Loucy (cell line): ENCODE results near the gene VSIG2.

Source experiments
- EZH2phosphoT487 ChIP-seq: fragments of 200-600 bp; IDR thresholded peaks from 2 replicates; pipeline ENCODE4 v1.6.1; 2018; ENCODE audit warnings: antibody characterized with exemption, mild to moderate bottlenecking, moderate library complexity, borderline replicate concordance
- TF ChIP-seq, protein P1 (sequence below): fragments of 200-600 bp; sonication (generic); conservative IDR thresholded peaks from 2 replicates; pipeline ENCODE4 v1.5.1; 2014; ENCODE audit warnings: mild to moderate bottlenecking, antibody characterized with exemption, low read length

DNA sequence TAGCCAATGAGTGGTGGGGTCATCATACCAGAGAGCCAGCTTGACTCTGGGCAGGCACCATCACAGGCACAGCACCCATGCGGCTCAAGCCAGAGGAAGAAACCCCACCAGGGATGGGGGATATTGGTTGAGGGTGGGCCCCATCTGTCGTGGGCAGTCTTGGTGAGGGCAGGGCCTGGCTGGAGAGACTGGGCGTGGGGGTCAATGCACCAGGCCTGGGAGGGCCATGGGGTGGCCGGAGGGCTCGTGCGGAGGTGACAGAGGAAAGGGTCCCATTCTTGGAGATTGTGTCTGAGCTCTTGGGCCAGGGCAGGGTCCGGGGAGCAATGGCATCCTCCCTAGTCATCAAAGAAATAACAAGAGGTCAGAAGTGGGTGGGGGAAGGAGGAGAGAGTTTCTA is 1.6 kb upstream of the VSIG2 start:
- TF ChIP-seq, protein P1, sequence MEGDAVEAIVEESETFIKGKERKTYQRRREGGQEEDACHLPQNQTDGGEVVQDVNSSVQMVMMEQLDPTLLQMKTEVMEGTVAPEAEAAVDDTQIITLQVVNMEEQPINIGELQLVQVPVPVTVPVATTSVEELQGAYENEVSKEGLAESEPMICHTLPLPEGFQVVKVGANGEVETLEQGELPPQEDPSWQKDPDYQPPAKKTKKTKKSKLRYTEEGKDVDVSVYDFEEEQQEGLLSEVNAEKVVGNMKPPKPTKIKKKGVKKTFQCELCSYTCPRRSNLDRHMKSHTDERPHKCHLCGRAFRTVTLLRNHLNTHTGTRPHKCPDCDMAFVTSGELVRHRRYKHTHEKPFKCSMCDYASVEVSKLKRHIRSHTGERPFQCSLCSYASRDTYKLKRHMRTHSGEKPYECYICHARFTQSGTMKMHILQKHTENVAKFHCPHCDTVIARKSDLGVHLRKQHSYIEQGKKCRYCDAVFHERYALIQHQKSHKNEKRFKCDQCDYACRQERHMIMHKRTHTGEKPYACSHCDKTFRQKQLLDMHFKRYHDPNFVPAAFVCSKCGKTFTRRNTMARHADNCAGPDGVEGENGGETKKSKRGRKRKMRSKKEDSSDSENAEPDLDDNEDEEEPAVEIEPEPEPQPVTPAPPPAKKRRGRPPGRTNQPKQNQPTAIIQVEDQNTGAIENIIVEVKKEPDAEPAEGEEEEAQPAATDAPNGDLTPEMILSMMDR: no peak
- TF ChIP-seq EZH2phosphoT487: no peak
